NCI-H345 (cell line): ENCODE results near the gene IKZF3.
"Not testable (repeated sequence)": the region's sequence is repeated elsewhere in the genome, so short reads cannot be mapped to it uniquely, and the experiment has no call there.

ENCODE experiments used
- DNase-seq: peaks from one replicate; lab custom pipeline; 2025; lab: John Stamatoyannopoulos, UW

The IKZF3 gene

DNA sequence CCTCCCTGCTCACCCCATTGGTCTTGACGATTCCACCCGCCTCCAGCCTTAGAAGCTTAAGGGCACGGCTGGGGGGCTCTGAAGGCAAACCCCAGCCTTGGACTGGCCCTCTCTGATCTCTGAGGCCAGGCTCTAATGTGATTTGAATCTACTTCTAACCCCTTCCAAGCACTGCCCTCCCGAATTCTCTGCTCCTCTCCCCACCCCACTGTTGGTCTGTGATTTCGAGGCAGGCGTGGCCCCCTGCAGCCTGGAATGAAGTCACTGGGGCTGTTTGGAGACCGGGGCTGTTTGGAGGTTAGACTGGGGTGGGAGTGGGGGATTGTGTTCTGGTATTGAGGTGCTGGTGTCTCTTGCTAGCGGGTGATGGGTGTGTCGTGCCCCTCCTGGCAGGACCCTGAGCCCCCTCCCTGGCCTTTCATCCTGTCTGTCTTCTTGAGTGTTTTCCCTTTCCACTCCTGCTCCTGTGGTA, 124.2 kb downstream of the IKZF3 start:
- DNase-seq: no peak

DNA sequence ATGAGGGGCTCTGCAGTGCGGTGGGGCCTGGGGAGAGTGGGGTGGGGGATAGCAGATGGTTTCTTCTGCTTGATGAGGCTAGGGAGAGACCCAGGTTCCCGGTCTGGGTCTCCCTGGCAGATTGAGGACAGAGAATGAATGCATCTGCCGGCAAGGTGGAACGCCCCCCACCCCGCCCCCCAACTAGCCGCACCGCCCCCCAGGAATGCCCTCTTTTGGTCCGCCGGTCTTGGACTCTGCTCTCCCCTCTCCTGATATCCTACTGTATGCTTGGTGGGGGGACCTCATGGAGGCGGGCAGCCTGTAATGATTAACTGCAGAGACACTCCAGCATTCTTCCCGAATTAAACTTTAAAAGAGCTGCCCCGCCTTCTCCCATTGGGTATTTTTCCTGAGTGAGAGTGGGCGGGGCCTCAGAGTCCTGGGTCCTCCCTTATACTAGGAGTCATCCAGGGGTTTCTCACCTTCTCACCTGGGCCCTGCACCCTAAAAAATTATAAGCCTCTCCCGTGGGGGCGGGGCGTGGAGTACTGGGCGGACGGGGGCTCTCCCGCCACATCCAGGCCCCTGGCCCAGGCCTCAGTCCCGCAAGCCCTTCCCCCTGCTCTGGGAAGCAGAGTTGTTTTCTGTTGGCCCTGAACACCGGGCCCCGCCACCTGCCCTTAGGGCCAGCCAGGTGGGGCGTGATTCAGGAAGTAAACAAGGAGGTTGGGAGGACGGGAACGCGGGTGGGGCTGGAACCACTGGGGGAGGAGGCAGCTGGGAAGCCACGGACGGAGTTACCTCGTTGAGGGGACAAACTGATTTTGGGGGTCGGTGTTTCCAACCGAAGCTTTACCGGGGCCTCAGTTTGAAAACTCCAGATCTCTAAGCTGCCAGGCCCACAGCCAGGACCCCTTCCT, 124.9 kb downstream of the IKZF3 start:
- DNase-seq: peak; percentile 69

DNA sequence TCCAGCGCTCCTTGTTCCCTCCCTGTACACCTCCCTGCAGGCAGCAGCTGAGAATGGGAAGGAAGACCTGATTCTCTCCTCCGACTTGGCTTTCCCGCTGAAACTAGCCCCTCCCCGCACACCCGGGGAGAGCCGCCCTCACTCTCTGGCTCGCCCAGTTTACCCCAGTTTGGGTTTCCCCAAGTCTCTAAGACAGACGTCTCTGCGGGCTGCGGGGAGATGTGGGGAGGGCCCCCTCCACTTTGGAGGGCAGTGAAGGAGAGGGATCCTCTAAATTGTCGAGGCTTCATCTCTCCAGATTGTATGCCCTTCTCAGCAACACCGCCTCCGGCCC, 125.6 kb downstream of the IKZF3 start:
- peak; percentile 66 for DNase-seq

DNA sequence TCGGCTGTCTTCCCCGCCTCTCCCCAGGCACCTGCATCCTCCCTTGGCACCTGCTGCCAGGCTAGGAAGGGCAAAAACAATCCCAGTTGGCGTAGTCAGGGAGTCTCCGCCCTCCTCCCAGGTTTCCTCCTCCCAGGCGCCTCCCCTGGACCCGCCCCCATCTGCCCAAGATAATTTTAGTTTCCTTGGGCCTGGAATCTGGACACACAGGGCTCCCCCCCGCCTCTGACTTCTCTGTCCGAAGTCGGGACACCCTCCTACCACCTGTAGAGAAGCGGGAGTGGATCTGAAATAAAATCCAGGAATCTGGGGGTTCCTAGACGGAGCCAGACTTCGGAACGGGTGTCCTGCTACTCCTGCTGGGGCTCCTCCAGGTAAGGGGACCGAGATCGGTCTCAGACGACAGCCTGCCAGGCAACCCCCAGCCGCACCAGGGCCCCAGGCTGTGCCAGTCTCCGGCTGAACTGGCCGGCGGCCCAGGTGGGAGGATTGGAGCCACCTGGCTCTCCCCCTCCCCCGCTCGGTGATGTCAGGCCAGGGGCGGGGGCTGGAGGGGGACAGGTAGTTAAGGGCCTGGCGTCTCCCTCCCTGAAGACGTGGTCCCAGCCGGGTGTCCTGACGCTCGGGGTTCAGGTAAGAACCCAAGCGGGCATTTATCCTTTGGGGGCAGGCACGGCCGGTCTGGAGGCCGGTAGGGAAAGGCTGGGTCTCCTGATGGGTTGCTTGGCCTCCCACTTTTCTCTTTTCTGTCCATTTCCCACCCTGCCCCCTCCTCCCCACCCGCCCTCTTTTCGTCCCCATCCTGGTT, 126.1 kb downstream of the IKZF3 start, which contains the start of gene GRB7:
GRB7 (plus strand) TSS at position 179 of the 808 bp plus-strand sequence. CDS start 4,364 bp downstream, outside the sequence.
- DNase-seq: peak; percentile 88

DNA sequence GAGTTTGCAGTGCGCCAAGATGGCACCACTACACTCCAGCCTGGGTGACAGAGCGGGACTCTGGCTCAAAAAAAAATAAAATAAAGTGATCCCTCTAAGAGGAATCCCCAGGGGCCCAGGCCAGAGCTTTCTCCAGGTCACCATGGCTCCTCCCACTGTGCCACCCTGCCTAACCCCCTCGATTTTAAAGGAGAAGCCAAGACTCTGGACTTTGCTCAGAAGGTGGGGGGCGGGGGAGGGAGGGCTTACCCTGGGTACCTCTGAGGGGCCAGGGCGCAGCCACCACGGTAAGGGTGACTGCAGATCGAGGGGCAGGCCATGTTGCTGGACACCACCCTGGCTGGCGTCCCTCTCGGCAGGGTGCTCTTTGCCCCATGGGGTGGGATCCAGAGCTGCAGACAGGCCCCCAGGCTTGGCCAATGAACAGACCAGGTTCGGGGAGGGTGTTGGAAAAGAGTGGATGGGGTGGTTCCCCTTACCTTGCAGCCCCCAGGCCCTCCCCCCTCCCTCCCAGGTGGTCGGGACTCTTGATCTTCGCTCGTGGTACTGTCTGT, 126.8 kb downstream of the IKZF3 start:
- no peak for DNase-seq

DNA sequence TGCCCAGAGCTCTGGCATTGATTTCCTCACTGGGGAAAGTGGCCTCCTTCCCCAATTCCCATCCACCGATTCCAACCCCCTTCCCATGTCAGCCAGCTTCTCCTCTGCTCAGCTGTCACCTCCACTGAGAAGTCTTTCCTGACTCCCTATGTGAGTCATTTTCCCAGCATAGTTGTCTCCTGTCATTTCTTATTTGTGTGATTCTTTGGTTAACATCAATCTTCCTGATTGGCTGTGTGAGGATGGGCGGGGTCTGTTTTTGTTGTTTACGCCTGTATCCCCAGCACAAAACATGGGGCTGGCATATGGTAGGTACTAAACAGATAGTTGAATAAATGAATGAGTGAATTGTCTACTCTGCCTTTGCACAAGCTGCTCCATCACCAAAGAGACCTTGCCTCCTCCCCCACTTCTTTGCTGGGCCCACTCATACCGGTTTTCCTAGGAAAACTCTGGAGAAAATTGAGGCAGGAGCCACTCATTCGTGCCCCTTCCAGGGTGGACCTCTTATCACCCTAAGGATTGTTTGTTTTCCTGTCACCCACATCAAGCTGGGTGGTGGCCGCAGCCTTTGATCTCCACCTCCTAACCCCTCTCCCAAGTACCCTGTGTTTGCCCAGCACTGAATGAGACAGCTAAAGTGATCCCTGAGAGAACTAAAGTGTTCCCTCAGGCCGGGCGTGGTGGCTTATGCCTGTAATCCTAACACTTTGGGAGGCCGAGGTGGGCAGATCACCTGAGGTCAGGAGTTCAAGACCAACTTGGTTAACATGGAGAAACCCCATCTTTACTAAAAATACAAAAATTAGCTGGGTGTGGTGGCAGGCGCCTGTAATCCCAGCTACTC, 127.6 kb downstream of the IKZF3 start:
- DNase-seq: no peak

DNA sequence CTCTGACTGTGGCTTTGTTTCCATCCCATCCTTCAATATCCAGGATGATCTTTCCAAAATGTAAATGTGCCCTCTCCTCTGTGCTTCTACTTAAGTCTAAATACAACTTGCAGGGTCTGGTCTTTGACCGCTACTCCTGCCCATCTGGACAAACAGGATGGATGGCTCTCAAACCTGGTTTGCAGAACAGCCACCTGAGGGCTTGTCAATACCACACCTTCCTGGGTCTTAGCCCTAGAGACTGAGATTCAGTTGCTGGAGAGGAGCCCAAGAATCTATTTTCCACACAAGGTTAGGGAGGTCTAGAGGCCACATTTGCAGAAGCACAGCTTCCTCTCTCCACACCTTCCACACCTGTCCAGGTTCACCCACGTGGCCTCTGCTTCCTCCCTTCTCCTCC, 128.2 kb downstream of the IKZF3 start:
- DNase-seq: no peak

DNA sequence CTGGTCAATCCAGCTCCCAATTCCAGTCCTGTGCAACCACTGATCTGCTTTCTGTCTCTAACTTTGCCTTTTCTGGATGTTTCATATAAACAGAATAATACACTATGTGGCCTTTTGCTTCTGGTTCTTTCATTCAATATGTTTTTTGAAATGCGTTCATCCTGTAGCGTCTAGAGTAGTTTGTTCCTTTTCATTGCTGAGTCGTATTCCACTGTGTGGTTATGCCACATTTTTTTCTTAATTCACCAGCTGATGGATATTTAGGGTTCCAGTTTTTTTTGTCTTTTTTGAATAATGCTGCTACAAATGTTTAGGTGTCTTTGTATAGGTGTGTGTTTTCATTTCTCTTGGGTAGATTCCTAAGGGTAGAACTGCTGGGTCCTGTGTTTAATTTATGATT, 131.5 kb downstream of the IKZF3 start:
- no peak for DNase-seq

- peak; percentile 88 for DNase-seq
Measured at GRCh38 chr17:39730095-39730921, 133.8 kb downstream of the IKZF3 start, which contains the start of gene MIEN1. MIEN1 (minus strand) TSS chr17:39730532; CDS start chr17:39730495, 37 bp downstream.

DNA sequence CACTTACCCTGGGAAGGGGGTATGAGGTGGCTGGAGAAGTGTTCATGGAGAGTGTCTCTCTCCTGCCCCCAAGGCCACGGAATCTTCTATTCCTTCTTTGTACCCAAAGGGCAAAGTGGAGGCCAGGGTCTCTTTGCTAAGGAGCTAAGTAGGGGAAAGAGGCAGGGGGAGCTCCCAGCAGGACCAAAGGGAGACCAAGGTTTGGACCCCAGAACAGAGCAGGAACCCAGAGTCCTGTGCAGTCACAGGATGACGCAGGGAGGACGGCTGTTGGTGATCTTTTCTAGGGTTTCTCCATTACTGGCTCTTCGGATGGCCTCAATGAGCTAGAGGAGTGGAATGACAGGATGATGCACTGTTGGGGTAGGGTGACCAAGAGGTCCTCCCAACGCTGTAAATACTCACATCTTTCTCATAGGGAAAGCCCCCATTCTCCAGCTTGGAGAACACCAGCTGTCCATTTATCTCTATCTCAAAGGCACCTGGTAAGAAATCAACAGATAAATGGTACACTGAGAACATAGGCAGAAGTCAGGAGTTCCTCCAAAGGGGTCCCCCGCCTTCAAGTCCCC, 134.7 kb downstream of the IKZF3 start:
- no peak for DNase-seq

DNA sequence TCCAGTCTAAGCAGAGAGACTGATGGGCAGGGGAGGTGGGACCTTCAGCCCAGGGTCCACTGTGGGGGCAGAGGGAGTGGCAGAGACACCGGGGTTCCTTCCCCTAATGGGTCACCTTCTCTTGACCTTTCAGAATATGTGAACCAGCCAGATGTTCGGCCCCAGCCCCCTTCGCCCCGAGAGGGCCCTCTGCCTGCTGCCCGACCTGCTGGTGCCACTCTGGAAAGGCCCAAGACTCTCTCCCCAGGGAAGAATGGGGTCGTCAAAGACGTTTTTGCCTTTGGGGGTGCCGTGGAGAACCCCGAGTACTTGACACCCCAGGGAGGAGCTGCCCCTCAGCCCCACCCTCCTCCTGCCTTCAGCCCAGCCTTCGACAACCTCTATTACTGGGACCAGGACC, 136.6 kb downstream of the IKZF3 start:
- no peak for DNase-seq

DNA sequence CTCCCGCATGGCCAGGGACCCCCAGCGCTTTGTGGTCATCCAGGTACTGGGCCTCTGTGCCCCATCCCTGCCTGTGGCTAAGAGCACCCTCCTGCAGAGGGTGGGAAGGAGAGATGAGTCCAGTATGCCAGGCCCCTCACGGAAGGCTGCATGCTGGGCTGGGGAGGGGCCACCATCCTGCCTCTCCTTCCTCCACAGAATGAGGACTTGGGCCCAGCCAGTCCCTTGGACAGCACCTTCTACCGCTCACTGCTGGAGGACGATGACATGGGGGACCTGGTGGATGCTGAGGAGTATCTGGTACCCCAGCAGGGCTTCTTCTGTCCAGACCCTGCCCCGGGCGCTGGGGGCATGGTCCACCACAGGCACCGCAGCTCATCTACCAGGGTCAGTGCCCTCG, 137.5 kb downstream of the IKZF3 start:
- DNase-seq: no peak

DNA sequence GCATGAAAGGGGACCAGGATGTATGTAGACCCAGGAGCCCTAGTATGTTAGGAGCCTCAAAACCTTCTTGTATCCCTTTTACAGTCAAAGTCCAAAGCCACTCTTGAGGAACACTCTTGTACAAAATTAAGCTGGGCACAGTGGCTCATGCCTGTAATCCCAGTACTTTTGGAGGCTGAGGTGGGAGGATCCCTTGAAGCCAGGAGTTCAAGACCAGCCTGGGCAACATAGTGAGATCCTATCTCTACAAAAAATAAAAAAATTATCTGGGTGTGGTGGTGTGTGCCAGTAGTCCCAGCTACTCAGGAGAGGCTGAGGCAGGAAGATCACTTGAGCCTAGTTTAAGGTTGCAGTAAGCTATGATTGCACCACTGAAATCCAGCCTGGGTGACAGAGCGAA, 138.2 kb downstream of the IKZF3 start:
- DNase-seq: not testable (repeated sequence)

GRCh38 chr17:39724731-39725130, 139.4 kb downstream of the IKZF3 start:
- DNase-seq: no peak

GRCh38 chr17:39722965-39723848, 140.9 kb downstream of the IKZF3 start:
- no peak for DNase-seq

GRCh38 chr17:39722104-39722503, 142.0 kb downstream of the IKZF3 start:
- DNase-seq: no peak

DNA sequence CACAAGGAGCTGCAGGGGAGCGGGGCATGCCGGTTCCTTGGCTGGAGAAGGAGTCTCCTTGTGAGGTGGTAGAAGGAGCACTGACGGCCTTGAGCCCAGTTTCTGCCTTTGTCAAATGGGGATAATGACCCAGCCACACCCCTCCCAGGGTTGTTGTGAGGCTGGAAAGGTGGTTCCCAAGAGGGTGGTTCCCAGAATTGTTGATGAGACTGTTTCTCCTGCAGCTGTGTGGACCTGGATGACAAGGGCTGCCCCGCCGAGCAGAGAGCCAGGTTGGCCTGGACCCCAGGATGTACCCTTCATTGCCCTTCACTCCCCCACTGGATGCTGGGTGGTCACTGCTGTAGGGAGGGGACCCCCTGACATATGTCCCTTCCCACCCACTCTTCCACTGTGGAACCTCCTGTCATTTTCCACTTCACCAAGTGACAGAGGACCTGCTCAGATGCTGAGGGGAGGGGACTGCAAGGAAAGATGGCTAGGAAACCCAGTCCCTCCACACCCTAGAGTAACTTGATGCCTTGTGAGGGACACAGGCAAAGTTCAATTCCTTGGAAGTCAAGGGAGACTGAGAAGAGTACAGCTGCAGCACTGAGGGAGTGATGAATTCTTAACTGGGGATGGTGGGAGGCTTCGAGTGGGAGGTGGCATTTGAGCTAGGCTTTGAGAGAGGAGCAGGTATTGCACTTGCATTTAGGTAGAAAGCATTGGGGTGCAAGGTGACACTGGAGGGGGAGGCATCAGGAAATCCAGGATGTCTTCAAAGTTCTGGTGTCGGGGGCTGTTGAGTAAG, 144.4 kb downstream of the IKZF3 start:
- no peak for DNase-seq

DNA sequence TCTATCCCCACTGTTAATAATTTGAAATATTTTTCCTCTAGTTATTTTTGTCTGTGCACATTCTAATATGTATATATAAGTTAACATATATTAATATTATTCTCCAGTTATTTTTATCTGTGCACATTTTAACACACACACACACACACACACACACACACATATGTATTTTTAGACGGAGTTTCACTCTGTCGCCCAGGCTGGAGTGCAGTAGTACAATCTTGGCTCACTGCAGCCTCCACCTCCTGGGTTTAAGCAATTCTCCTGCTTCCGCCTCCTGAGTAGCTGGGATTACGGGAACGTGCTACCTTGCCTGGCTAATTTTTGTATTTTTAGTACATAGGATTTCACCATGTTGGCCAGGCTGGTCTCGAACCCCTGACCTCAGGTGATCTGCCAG, 146.5 kb downstream of the IKZF3 start:
- no peak for DNase-seq
